GOT3 (cell line): ENCODE measurements around the gene MTMR1.

Experiments
- DNase-seq: peaks from one replicate; lab custom pipeline; 2025; ENCODE audit warnings: mixed read lengths; lab: John Stamatoyannopoulos, UW

The MTMR1 gene

DNA sequence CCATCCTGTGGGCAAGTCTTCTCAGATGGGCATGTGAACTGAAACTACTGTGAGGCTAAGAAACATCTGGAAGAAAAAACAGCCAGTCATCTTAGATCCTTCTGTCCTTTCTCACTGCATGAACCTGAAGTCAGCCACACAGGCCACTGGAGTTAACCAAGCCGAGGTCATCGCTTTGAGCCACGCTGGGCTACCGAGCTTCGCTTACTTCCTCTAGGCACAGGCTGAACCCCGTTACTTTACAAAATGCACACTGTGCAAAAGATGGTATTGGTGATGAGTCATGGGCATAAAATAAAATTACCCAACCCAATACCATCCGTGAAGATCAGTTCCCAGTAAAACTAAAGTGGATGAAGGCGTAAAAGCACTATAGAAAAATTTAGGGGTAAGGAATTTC lies 86.2 kb downstream of the MTMR1 start:
- DNase-seq, result no peak

DNA sequence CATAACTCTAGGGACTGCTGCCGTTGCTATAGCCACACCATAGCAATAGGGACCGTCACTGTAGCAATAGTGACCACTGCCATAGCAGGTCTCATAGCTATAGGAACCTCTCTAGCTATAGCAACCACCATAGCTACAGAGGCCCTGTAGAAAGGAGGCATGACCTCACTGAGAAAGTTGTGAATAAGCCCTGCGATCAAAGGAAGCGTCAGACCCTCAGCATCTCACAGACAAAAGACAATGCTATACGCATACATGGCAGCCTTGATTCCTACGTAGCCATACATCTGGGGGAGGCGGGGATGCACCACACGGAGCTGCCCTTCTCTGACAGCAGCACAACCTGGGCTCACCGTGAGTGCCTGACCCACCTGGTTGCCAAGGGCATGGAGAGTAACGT lies 88.5 kb downstream of the MTMR1 start:
- no peak for DNase-seq

GRCh38 chrX:150790021-150790420 lies 96.8 kb downstream of the MTMR1 start:
- no peak for DNase-seq

GRCh38 chrX:150792949-150793527 lies 99.8 kb downstream of the MTMR1 start:
- no peak for DNase-seq

DNA sequence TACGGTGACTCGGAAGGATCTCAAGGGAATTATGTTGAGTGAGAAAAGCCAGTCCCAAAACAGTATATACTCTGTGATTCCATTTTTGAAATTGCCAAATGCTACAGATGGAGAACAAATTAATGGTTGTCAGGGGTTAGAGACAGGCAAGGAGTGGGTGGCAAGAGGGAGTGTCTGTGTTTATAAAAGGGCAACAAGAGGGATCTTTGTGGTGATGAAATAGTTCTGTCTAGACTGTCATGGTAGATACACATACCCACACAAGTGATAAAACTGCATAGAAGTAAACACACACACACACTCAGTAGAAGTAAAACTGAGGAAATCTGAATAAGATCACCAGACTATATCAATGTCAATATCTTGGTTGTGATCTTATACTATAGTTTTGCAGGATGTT lies 112.5 kb downstream of the MTMR1 start:
- DNase-seq, result no peak

GRCh38 chrX:150806827-150807226 lies 113.6 kb downstream of the MTMR1 start:
- DNase-seq, result no peak

GRCh38 chrX:150813922-150814321 lies 120.7 kb downstream of the MTMR1 start:
- DNase-seq, result no peak
